Stimulated activated CD8-positive, alpha-beta memory T cell treated with anti-CD3 and anti-CD28 coated beads, Interleukin-15, amount 100 ng/mL, for 48 hours (primary cell): ENCODE data around the gene RBP3.

Source experiments
- DNase-seq, 2 donors: peaks; one replicate each; pipeline ENCODE4 v3.0.0-alpha.2; 2020; ENCODE audit warnings: low read depth in 2 of 2

RBP3 gene

GRCh38 chr10:47401210-47401609 is 53.0 kb downstream of the RBP3 start:
- DNase-seq: no peak

GRCh38 chr10:47401874-47402640 is 53.9 kb downstream of the RBP3 start:
- no peak for DNase-seq

- DNase-seq: no peak
Observed at GRCh38 chr10:47402641-47403301, 54.6 kb downstream of the RBP3 start.

- DNase-seq: no peak
Observed at GRCh38 chr10:47403446-47404318, 55.5 kb downstream of the RBP3 start.

- no peak for DNase-seq
Observed at GRCh38 chr10:47404446-47404845, 56.3 kb downstream of the RBP3 start.

GRCh38 chr10:47404937-47405336 is 56.8 kb downstream of the RBP3 start:
- DNase-seq: no peak

GRCh38 chr10:47405857-47406547 is 57.8 kb downstream of the RBP3 start:
- no peak for DNase-seq

GRCh38 chr10:47406548-47406869 is 58.3 kb downstream of the RBP3 start:
- no peak for DNase-seq

- no peak for DNase-seq
Observed at GRCh38 chr10:47406870-47407691, 58.9 kb downstream of the RBP3 start.
